ENCODE data around the gene CD93.

DNA sequence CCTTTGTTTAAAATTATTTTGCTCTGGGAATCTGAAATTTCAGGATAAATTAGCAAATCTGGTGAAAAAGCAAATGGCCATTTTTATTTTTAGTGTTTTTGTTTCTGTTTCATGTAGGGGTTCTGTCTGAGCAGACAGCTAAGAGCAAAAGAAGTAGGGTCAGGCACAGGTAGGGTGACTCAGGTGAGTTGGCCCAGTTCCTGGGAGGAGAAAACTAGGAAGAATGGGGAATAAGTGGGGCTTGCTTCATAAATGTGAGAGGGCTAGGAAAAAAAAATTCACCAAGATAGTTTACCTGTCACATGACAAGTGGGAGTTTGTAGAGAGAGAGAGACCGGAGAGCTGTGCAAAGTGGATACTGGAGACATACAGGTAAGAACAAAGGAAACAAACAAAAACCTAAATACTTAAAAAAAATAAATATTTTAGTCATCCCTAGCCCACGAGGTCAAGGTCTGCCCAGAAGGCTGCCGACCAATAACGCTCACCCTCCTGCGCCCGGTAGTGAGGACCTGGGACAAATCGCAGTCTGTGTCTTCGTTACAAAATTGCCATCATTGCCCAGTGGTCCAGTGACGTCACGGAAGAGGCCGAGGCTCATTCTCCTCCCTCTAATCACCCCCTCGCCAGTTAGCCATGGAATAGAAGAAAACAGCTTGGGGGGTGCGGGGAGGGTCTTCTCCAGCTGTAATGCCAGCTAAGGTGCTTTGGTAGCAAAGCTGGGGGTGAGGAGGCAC is 39.0 kb downstream of the CD93 start:
- TF ChIP-seq, protein P1, sequence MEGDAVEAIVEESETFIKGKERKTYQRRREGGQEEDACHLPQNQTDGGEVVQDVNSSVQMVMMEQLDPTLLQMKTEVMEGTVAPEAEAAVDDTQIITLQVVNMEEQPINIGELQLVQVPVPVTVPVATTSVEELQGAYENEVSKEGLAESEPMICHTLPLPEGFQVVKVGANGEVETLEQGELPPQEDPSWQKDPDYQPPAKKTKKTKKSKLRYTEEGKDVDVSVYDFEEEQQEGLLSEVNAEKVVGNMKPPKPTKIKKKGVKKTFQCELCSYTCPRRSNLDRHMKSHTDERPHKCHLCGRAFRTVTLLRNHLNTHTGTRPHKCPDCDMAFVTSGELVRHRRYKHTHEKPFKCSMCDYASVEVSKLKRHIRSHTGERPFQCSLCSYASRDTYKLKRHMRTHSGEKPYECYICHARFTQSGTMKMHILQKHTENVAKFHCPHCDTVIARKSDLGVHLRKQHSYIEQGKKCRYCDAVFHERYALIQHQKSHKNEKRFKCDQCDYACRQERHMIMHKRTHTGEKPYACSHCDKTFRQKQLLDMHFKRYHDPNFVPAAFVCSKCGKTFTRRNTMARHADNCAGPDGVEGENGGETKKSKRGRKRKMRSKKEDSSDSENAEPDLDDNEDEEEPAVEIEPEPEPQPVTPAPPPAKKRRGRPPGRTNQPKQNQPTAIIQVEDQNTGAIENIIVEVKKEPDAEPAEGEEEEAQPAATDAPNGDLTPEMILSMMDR (conservative IDR thresholded peaks at IDR 0.05; ENCODE audit: low read length): no peak
- no peak for TF ChIP-seq EZH2phosphoT487 (IDR thresholded peaks at IDR 0.05; ENCODE audit: borderline replicate concordance)

Data from Loucy (cell line).